ENCODE results near the gene PCDHGA9. TPM values are rescaled to one million over a fixed set of nuclear protein-coding genes. Genes with fewer than 3 reads are reported as not detected.

PCDHGA9 gene
- total and polyA plus RNA-seq, 2 donors, result 0.66 to 0.75 TPM

DNA sequence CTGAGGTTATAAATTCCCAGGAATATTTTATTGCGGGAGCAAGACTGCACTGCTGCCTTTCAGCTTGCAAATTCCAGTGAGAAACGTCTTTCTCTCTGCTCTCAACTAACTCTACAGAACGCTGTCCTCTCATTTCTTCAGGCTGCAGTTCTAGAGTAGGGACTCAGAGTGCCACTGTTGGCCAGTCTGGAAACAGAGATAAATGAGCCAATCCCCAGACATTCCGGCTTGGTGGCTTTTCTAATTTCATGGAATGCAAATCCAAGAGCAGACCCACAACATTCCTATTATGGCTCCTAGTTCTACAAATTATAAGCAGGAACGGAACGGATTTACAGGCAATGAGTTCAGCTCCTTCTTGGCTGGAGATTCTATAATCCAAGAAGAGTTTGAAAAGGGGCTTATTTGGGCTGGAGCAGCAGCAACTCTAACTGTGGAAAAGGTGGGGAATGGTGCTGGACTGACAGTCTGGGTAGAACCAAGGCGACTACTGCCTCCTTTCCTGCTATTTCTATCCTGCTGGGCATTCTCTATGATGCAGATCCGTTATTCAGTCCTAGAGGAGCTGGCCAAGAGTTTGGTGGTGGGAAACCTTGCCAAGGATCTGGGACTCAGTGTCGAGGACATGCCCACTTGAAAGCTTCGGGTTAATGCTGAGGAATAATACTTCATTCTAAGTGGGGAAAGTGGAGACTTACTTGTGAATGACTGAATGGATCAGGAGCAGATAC lies 37.0 kb downstream of the PCDHGA9 start:
- H3K36me3 ChIP-seq (ENCODE audit: control insufficient read depth in 2 of 2, insufficient read depth in 2 of 2, low read length in 1 of 2), result no peaks in the 10 kb centered on the region
- WGBS, result 79% methylated on average over 10 of the region's 10 CpGs
- H3K4me3 ChIP-seq (ENCODE audit: low read length in 2 of 2), result no peak overlapping the region
- no peak for DNase-seq (ENCODE audit: low read depth in 6 of 9, low spot score in 9 of 9)
- peaks cover 0 to 11% of the 10 kb centered on the region in 2 donors for H3K27me3 ChIP-seq (ENCODE audit: control insufficient read depth in 2 of 2, insufficient read depth in 1 of 2, low read length in 1 of 2)
- no peak overlapping the region for H3K27ac ChIP-seq (ENCODE audit: low read depth in 1 of 2, low read length in 1 of 2)
- no peaks in the 10 kb centered on the region for H3K4me1 ChIP-seq (ENCODE audit: control insufficient read depth in 2 of 2, insufficient read depth in 2 of 2, low read length in 2 of 2)
- peaks cover 0 to 8% of the 10 kb centered on the region in 2 donors for H3K9me3 ChIP-seq (ENCODE audit: control insufficient read depth in 2 of 2, insufficient read depth in 1 of 2, low read length in 1 of 2)

DNA sequence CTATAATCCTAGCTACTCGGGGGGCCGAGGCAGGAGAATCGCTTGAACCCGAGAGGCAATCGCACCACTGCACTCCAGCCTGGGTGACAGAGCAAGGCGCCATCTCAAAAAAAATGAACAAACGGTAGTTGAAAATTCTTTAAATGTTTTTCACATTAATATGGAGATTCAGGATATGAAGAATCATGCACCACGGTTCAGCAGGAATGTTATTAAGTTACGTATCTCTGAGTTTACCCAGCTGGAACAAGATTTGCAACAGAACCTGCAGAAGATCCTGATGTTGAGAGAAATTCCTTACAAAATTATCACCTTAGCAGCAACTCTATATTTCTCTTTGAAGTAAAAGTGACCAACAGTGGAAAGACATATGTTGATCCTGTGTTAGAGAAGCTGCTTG lies 37.8 kb downstream of the PCDHGA9 start:
- Histone ChIP-seq H3K4me3 (ENCODE audit: low read length in 2 of 2) (no peak overlapping the region), H3K27ac (ENCODE audit: low read depth in 1 of 2, low read length in 1 of 2) (no peak overlapping the region), H3K9me3 (ENCODE audit: control insufficient read depth in 2 of 2, insufficient read depth in 1 of 2, low read length in 1 of 2) (peaks cover 0 to 8% of the 10 kb centered on the region in 2 donors), H3K27me3 (ENCODE audit: control insufficient read depth in 2 of 2, insufficient read depth in 1 of 2, low read length in 1 of 2) (peaks cover 0 to 11% of the 10 kb centered on the region in 2 donors), H3K4me1 (ENCODE audit: control insufficient read depth in 2 of 2, insufficient read depth in 2 of 2, low read length in 2 of 2) (no peaks in the 10 kb centered on the region), H3K36me3 (ENCODE audit: control insufficient read depth in 2 of 2, insufficient read depth in 2 of 2, low read length in 1 of 2) (no peaks in the 10 kb centered on the region)
- WGBS, result 96% methylated on average over 9 of the region's 9 CpGs
- DNase-seq (ENCODE audit: low read depth in 6 of 9, low spot score in 9 of 9), result no peak

GRCh38 chr5:141441571-141442170 lies 39.1 kb downstream of the PCDHGA9 start:
- peaks cover 0 to 11% of the 10 kb centered on the region in 2 donors for H3K27me3 ChIP-seq (ENCODE audit: control insufficient read depth in 2 of 2, insufficient read depth in 1 of 2, low read length in 1 of 2)
- H3K4me3 ChIP-seq (ENCODE audit: low read length in 2 of 2), result no peak overlapping the region
- no peak overlapping the region for H3K27ac ChIP-seq (ENCODE audit: low read depth in 1 of 2, low read length in 1 of 2)
- H3K4me1 ChIP-seq (ENCODE audit: control insufficient read depth in 2 of 2, insufficient read depth in 2 of 2, low read length in 2 of 2), result no peaks in the 10 kb centered on the region
- no peak for DNase-seq (ENCODE audit: low read depth in 6 of 9, low spot score in 9 of 9)
- WGBS, result 67% methylated on average over 50 of the region's 50 CpGs
- no peaks in the 10 kb centered on the region for H3K36me3 ChIP-seq (ENCODE audit: control insufficient read depth in 2 of 2, insufficient read depth in 2 of 2, low read length in 1 of 2)
- H3K9me3 ChIP-seq (ENCODE audit: control insufficient read depth in 2 of 2, insufficient read depth in 1 of 2, low read length in 1 of 2), result peaks cover 0 to 8% of the 10 kb centered on the region in 2 donors

Other genes starting within 250 kb of the PCDHGA9 start
Only the 30 nearest of the 37 such genes appear.
- gene PCDHB9, start 215.6 kb upstream of the PCDHGA9 start, total RNA-seq, result 0.19 TPM
- gene PCDHB9, start 215.6 kb upstream of the PCDHGA9 start, polyA plus RNA-seq, result 0.16 TPM
- 0.19 TPM for gene PCDHB10, start 210.4 kb upstream of the PCDHGA9 start, total RNA-seq
- 0.23 TPM for gene PCDHB10, start 210.4 kb upstream of the PCDHGA9 start, polyA plus RNA-seq
- 0.24 TPM for gene PCDHB11, start 203.2 kb upstream of the PCDHGA9 start, total RNA-seq
- 0.37 TPM for gene PCDHB11, start 203.2 kb upstream of the PCDHGA9 start, polyA plus RNA-seq
- 0.19 TPM for gene PCDHB12, start 194.1 kb upstream of the PCDHGA9 start, total RNA-seq
- 0.18 TPM for gene PCDHB12, start 194.1 kb upstream of the PCDHGA9 start, polyA plus RNA-seq
- 0.14 TPM for gene PCDHB13, start 188.9 kb upstream of the PCDHGA9 start, total RNA-seq
- gene PCDHB13, start 188.9 kb upstream of the PCDHGA9 start, polyA plus RNA-seq, result 0.27 TPM
- gene PCDHB14, start 179.4 kb upstream of the PCDHGA9 start, total RNA-seq, result 0.38 TPM
- 0.87 TPM for gene PCDHB14, start 179.4 kb upstream of the PCDHGA9 start, polyA plus RNA-seq
- gene PCDHB15, start 157.4 kb upstream of the PCDHGA9 start, total RNA-seq, result 0.33 TPM
- 0.66 TPM for gene PCDHB15, start 157.4 kb upstream of the PCDHGA9 start, polyA plus RNA-seq
- 0.09 TPM for gene SLC25A2, start 98.7 kb upstream of the PCDHGA9 start, total RNA-seq
- 0.16 TPM for gene SLC25A2, start 98.7 kb upstream of the PCDHGA9 start, polyA plus RNA-seq
- gene TAF7, start 82.0 kb upstream of the PCDHGA9 start, total RNA-seq, result 138 TPM
- 174 TPM for gene TAF7, start 82.0 kb upstream of the PCDHGA9 start, polyA plus RNA-seq
- 0.09 TPM for gene PCDHGA1, start 72.3 kb upstream of the PCDHGA9 start, total RNA-seq
- gene PCDHGA1, start 72.3 kb upstream of the PCDHGA9 start, polyA plus RNA-seq, result 0.16 TPM
- gene PCDHGA2, start 64.0 kb upstream of the PCDHGA9 start, total RNA-seq, result 0.19 TPM
- 0.46 TPM for gene PCDHGA2, start 64.0 kb upstream of the PCDHGA9 start, polyA plus RNA-seq
- 0.19 TPM for gene PCDHGA3, start 58.9 kb upstream of the PCDHGA9 start, total RNA-seq
- gene PCDHGA3, start 58.9 kb upstream of the PCDHGA9 start, polyA plus RNA-seq, result 0.11 TPM
- gene PCDHGB1, start 52.7 kb upstream of the PCDHGA9 start, total RNA-seq, result 0.14 TPM
- gene PCDHGB1, start 52.7 kb upstream of the PCDHGA9 start, polyA plus RNA-seq, result 0.11 TPM
- gene PCDHGA4, start 47.8 kb upstream of the PCDHGA9 start, total RNA-seq, result 0.19 TPM
- gene PCDHGA4, start 47.8 kb upstream of the PCDHGA9 start, polyA plus RNA-seq, result 0.11 TPM
- 0.28 TPM for gene PCDHGB2, start 42.8 kb upstream of the PCDHGA9 start, total RNA-seq
- gene PCDHGB2, start 42.8 kb upstream of the PCDHGA9 start, polyA plus RNA-seq, result 0.21 TPM
- 0.19 TPM for gene PCDHGA5, start 38.6 kb upstream of the PCDHGA9 start, total RNA-seq
- gene PCDHGA5, start 38.6 kb upstream of the PCDHGA9 start, polyA plus RNA-seq, result 0.18 TPM
- gene PCDHGB3, start 32.5 kb upstream of the PCDHGA9 start, total RNA-seq, result 0.33 TPM
- gene PCDHGB3, start 32.5 kb upstream of the PCDHGA9 start, polyA plus RNA-seq, result 0.14 TPM
- 0.47 TPM for gene PCDHGA6, start 28.9 kb upstream of the PCDHGA9 start, total RNA-seq
- gene PCDHGA6, start 28.9 kb upstream of the PCDHGA9 start, polyA plus RNA-seq, result 1.2 TPM
- gene PCDHGA7, start 20.0 kb upstream of the PCDHGA9 start, total RNA-seq, result 0.28 TPM
- gene PCDHGA7, start 20.0 kb upstream of the PCDHGA9 start, polyA plus RNA-seq, result 0.46 TPM
- 1.0 TPM for gene PCDHGB4, start 15.1 kb upstream of the PCDHGA9 start, total RNA-seq
- 1.6 TPM for gene PCDHGB4, start 15.1 kb upstream of the PCDHGA9 start, polyA plus RNA-seq
- gene PCDHGA8, start 10.1 kb upstream of the PCDHGA9 start, total RNA-seq, result 0.19 TPM
- 0.18 TPM for gene PCDHGA8, start 10.1 kb upstream of the PCDHGA9 start, polyA plus RNA-seq
- 1.6 TPM for gene PCDHGB5, start 4.8 kb upstream of the PCDHGA9 start, total RNA-seq
- 1.1 TPM for gene PCDHGB5, start 4.8 kb upstream of the PCDHGA9 start, polyA plus RNA-seq
- 0.61 TPM for gene PCDHGB6, start 5.2 kb downstream of the PCDHGA9 start, total RNA-seq
- 1.1 TPM for gene PCDHGB6, start 5.2 kb downstream of the PCDHGA9 start, polyA plus RNA-seq
- 0.61 TPM for gene PCDHGA10, start 10.2 kb downstream of the PCDHGA9 start, total RNA-seq
- 0.87 TPM for gene PCDHGA10, start 10.2 kb downstream of the PCDHGA9 start, polyA plus RNA-seq
- 0.85 TPM for gene PCDHGB7, start 14.9 kb downstream of the PCDHGA9 start, total RNA-seq
- 1.2 TPM for gene PCDHGB7, start 14.9 kb downstream of the PCDHGA9 start, polyA plus RNA-seq
- 0.42 TPM for gene PCDHGA11, start 18.3 kb downstream of the PCDHGA9 start, total RNA-seq
- 0.68 TPM for gene PCDHGA11, start 18.3 kb downstream of the PCDHGA9 start, polyA plus RNA-seq
- gene PCDHGA12, start 27.7 kb downstream of the PCDHGA9 start, total RNA-seq, result 0.80 TPM
- 0.71 TPM for gene PCDHGA12, start 27.7 kb downstream of the PCDHGA9 start, polyA plus RNA-seq
- 5.5 TPM for gene PCDHGC3, start 73.2 kb downstream of the PCDHGA9 start, total RNA-seq
- gene PCDHGC3, start 73.2 kb downstream of the PCDHGA9 start, polyA plus RNA-seq, result 28.7 TPM
- 0.19 TPM for gene PCDHGC4, start 82.3 kb downstream of the PCDHGA9 start, total RNA-seq
- 0.05 TPM for gene PCDHGC4, start 82.3 kb downstream of the PCDHGA9 start, polyA plus RNA-seq
- gene PCDHGC5, start 86.3 kb downstream of the PCDHGA9 start, total RNA-seq, result 0.19 TPM
- gene PCDHGC5, start 86.3 kb downstream of the PCDHGA9 start, polyA plus RNA-seq, result 0.11 TPM

Data from thymus (tissue), 11 donors.